Measurements from ENCODE around the gene GNG10. TPM values are rescaled to one million over a fixed set of nuclear protein-coding genes. Genes with fewer than 3 reads are reported as not detected.

Gene GNG10
- total and polyA plus RNA-seq, 7 donors = 12.0 to 22.3 (median 15.4) TPM

DNA sequence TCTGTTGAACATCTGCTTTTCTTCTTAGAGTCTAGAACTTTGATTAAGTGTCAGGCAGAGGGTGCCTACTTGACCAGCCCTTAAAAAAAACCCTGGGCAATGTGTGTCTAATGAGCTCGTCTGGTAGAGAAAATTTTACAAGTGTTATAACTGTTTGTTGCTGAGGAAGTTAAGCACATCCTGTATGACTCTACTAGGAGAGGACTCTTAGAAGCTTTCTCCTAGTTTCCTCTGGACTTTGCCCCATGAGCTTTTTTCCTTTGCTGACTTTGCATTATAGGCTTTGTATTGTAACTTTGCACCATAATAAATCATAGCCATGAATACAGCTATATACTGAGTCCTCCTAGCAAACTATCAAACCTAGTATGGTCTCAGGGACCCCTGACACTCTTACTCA, 39.4 kb downstream of the GNG10 start:
- Histone ChIP-seq H3K27ac (no peak overlapping the region), H3K27me3 (ENCODE audit: insufficient read depth in 3 of 3, low read length in 2 of 3) (no peaks in the 10 kb centered on the region)

GRCh38 chr9:111704503-111704902, 43.1 kb downstream of the GNG10 start:
- intact Hi-C loops (cut with DNase I) = no loop called here
- no peak for ATAC-seq
- Histone ChIP-seq H3K4me1 (no peaks in the 10 kb centered on the region), H3K36me3 (ENCODE audit: insufficient read depth in 1 of 2, low read depth in 1 of 2) (no peaks in the 10 kb centered on the region), H3K27me3 (ENCODE audit: insufficient read depth in 3 of 3, low read length in 2 of 3) (no peaks in the 10 kb centered on the region), H3K4me3 (no peak overlapping the region), H3K27ac (no peak overlapping the region), H3K9me3 (peaks cover 4% of the 10 kb centered on the region)
- DNase-seq = no peak
- 88 to 93% (median 92%) methylated on average over 2 of the region's 2 CpGs for WGBS, 3 donors
- TF ChIP-seq CTCF (IDR thresholded peaks at IDR 0.05) = no peak

More for the DNA sequence above, 39.4 kb downstream of the GNG10 start:
- Histone ChIP-seq H3K9me3 (peaks cover 4% of the 10 kb centered on the region), H3K4me3 (no peak overlapping the region), H3K36me3 (ENCODE audit: insufficient read depth in 1 of 2, low read depth in 1 of 2) (no peaks in the 10 kb centered on the region), H3K4me1 (no peaks in the 10 kb centered on the region)
- DNase-seq (no peak), ATAC-seq (no peak)
- no peak for TF ChIP-seq CTCF (IDR thresholded peaks at IDR 0.05)
- WGBS, 3 donors = 49 to 73% (median 65%) methylated on average over 1 of the region's 1 CpG
- intact Hi-C loops (cut with DNase I) = no loop called here

- no peak for ATAC-seq
- TF ChIP-seq CTCF (IDR thresholded peaks at IDR 0.05) = no peak
- H3K36me3 ChIP-seq (ENCODE audit: insufficient read depth in 1 of 2, low read depth in 1 of 2) = no peaks in the 10 kb centered on the region
- H3K27ac ChIP-seq = no peak overlapping the region
- WGBS, 3 donors = 94 to 98% (median 98%) methylated on average over 3 of the region's 3 CpGs
- no peak for DNase-seq
- no peak overlapping the region for H3K4me3 ChIP-seq
- H3K27me3 ChIP-seq (ENCODE audit: insufficient read depth in 3 of 3, low read length in 2 of 3) = no peaks in the 10 kb centered on the region
- intact Hi-C loops (cut with DNase I) = no loop called here
- H3K4me1 ChIP-seq = no peaks in the 10 kb centered on the region
- no peaks in the 10 kb centered on the region for H3K9me3 ChIP-seq
Observed at GRCh38 chr9:111711548-111711947, 50.1 kb downstream of the GNG10 start.

- no peak overlapping the region for H3K4me3 ChIP-seq
- DNase-seq (no peak), ATAC-seq (no peak)
- H3K27ac ChIP-seq = no peak overlapping the region
- 94 to 97% (median 96%) methylated on average over 3 of the region's 3 CpGs for WGBS, 3 donors
- no peaks in the 10 kb centered on the region for H3K36me3 ChIP-seq (ENCODE audit: insufficient read depth in 1 of 2, low read depth in 1 of 2)
- intact Hi-C loops (cut with DNase I) = no loop called here
- H3K4me1 ChIP-seq = no peaks in the 10 kb centered on the region
- no peak for TF ChIP-seq CTCF (IDR thresholded peaks at IDR 0.05)
- no peaks in the 10 kb centered on the region for H3K9me3 ChIP-seq
- H3K27me3 ChIP-seq (ENCODE audit: insufficient read depth in 3 of 3, low read length in 2 of 3) = no peaks in the 10 kb centered on the region
Observed at GRCh38 chr9:111712369-111712768, 51.0 kb downstream of the GNG10 start.

- no peak overlapping the region for H3K4me3 ChIP-seq
- DNase-seq (no peak), ATAC-seq (no peak)
- H3K9me3 ChIP-seq = no peaks in the 10 kb centered on the region
- H3K4me1 ChIP-seq = no peaks in the 10 kb centered on the region
- intact Hi-C loops (cut with DNase I) = no loop called here
- TF ChIP-seq CTCF (IDR thresholded peaks at IDR 0.05) = no peak
- H3K36me3 ChIP-seq (ENCODE audit: insufficient read depth in 1 of 2, low read depth in 1 of 2) = no peaks in the 10 kb centered on the region
- H3K27me3 ChIP-seq (ENCODE audit: insufficient read depth in 3 of 3, low read length in 2 of 3) = no peaks in the 10 kb centered on the region
- H3K27ac ChIP-seq = no peak overlapping the region
Observed at GRCh38 chr9:111715471-111715870, 54.1 kb downstream of the GNG10 start.
